ENCODE results near the gene HOXB7.

The HOXB7 gene

DNA sequence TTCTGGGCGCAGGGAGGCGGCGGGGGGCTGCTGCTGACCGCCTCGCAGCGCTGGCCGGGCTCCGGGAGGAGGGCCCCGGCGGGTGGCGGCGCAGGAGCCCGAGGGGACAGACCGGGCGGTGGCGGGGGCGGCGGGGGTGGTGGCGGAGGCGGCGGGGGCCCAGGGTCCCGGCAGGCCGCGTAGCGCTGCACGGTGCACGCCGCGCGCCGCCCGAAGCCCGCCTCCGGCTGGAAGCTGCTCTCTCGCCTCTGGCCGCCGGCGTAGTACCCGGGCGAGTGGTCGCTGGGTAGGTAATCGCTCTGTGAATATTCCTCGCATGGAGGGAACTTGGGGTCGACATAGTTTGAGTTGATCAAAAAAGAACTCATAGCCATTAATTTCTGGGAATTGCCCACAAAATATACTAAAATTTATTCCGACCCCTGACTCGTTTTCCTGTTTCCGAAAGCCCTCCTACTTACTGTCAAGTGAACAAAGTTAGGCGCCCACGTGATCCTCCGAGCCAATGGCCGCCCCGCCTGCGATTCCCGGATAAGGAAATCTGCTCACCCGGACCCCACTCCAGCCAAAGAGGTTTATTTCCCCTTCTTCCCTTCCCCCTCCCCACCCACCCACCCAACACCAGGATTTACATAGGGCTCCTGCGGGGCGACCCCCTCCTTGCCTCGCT, 32.7 kb downstream of the HOXB7 start, which contains the start of gene HOXB4:
Gene HOXB4 (minus strand): TSS at position 405 of the 670 bp plus-strand sequence. CDS start 31 bp downstream, at position 374.
- DNase-seq: peak; percentile 53 to 57

GRCh38 chr17:48577330-48577945, 33.4 kb downstream of the HOXB7 start:
- DNase-seq: peak in 1 of 2 experiments; percentile 34

- no peak for DNase-seq
These were observed 34.1 kb downstream of the HOXB7 start for GRCh38 chr17:48576479-48577309.

DNA sequence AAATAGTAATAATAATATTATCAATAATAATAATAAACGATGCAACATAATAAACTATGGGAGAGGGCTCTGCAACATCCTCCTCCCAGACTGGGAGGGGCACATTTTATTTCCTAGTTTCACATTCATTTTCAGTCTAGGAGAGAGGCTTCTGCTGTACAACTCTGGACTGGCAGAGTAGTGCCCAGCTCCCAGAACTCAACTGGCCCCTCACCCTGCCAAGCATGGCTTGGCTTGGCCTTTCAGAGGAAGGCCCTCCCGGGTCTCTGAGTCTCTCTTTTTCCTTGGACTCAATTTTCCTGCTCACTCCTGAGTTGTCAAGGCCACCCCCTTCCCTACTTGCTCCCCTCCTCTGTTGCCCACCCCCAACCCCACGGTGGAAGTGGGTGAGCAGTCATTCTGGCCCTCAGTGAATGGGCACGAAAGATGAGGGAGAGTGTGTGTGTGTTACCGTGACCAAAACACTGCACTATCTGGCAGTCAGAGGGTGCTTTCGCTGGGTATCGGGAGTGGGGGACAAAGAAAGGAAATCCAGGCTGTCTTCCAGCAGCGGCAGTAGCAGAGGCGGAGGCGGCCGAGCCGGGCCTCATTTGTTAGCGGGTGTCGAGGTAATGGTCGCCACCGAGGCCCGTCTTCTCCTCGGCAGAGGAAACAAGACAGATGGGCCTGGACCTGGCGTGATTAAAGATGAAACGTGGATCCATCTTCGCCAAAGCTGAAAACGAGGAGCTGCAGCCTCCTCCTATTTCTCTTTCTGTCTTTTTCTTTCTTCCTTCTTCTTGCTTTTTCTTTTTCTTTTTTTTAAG, 34.9 kb downstream of the HOXB7 start:
- no peak for DNase-seq

GRCh38 chr17:48575066-48575582, 35.7 kb downstream of the HOXB7 start:
- no peak for DNase-seq

DNA sequence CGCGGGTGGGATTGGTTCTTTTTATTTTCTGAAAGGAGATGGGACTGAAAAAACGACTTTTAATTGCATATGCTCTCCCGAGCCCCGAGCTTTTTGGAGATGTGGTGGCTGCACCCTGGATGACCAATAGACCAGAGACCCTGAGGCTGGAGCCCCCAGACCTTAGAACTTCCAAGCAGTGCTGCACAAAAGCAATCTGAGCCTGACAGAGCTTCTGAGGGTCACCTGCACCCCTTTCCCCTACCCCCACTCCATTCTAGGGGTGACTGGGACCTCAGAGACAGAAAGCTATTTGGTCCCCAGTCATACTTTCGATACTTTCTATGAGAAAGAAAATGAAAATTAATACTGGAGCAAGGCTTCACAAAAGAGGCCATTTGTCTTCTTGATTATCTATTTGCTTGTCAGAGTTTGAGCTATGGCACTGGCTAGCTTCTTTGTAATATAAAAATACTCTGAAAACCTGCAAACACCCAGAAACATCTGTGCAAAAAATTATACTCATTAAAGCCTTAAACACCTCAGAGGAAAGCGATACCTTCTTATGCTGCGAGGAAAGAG, 36.2 kb downstream of the HOXB7 start:
- no peak for DNase-seq

DNA sequence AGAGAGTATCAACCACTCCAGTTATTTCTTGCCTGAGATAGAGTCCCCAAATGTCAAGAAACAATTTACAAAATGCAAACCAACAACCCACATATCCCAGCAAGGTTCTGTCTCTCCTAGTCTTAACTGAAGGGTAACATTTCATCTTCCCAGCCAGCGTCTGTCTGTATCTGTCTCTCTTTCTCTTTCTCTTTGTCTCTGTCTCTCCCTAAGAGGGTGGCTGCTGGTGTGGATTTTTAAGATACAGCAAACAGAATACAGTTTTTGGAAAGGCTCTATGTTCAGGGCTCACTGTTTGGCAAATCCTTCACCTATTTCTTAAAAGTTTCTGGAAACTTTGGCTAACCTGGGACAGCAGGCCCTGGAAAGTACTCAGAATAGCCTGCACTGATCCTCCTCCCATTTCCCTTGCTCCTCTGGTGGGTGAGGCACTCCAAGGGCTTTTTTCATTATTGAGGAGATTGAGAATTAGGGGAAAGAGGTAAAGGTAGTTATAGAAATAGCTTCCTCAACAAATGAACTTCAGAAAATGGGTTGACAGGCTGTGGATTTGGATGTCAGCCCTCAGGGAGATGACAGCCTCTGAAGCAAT, 38.9 kb downstream of the HOXB7 start:
- no peak for DNase-seq

- no peak for DNase-seq
These were observed 39.6 kb downstream of the HOXB7 start for GRCh38 chr17:48571024-48571818.

DNA sequence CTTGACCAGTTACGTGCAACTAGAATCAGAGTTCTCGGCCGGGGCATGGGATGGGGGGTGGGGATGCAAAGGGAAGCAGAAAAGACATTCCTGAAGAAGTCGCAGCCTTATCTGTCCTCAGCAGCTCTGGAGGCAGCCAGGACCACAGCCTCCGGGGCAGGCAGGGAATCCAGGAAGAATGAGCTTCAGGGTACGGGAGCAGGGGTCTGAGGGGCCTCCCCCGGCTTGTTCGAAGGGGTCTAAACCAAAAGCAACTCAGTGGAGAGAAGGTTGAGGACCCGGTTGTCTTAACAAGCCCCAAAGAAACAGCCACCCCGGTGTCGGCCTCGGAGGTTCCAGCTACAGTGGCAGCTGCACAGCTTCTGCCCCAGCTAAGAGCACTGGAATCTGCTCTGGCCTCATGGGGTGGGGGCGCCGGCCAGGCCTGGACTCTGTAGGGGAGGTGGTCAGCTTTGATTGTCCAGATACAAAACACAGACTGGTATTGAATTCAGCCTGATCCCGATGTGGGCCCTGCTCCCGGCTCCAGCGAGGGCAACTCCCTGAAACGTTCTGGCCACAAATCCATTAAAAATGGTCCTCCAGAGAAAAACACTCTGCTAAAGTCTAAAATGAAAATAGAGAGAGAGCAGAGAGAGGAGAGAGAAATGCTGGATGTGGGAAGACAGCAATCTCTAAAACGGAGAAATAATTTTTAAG, 40.3 kb downstream of the HOXB7 start:
- DNase-seq: no peak

DNA sequence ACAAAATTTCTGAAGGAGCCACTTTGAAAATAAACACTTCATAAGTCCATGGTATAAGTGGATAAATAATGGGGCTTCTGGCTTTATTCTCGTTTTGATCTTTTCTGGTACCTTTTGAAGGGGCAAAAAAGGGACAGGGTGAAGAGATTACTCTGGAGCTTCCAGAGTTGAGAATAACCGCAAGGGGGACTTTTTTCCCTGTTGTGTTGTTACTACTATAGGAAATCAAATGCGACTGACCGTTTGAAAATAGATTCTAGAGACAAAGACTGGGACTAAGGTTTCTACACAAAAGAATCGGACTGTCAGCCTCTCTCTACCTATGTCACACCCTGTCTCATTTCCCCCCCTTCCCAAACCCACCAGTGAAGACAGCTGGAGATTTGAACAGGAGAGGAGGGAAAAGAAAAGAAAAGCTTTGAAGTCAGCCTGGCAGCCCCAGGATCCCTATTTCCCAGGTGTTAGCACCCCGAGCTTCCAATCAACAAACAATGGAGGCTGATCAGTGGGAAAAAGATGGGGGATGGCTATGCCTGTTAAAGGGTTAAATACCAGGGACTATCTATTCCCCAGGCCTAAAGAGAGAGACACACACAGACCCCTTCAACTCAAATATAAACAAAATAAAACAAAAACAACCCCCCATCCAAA, 41.0 kb downstream of the HOXB7 start:
- DNase-seq: no peak

DNA sequence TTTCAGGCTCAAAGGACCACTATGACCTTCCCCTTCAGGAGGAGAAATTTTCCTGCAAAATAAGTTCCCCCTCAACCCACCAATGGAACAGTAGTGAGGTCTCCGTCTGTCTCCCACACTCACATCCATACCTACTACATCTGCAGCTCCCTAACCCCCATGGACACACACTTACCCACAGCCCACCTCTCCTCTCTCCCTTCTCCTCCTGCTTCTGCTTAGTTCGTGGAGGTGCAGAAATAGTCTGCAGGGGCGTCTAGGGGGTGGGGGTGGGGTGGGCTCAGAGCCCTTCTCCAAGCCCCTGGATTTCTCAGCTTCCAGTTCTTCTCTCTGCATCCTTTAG, 41.6 kb downstream of the HOXB7 start:
- DNase-seq: no peak

DNA sequence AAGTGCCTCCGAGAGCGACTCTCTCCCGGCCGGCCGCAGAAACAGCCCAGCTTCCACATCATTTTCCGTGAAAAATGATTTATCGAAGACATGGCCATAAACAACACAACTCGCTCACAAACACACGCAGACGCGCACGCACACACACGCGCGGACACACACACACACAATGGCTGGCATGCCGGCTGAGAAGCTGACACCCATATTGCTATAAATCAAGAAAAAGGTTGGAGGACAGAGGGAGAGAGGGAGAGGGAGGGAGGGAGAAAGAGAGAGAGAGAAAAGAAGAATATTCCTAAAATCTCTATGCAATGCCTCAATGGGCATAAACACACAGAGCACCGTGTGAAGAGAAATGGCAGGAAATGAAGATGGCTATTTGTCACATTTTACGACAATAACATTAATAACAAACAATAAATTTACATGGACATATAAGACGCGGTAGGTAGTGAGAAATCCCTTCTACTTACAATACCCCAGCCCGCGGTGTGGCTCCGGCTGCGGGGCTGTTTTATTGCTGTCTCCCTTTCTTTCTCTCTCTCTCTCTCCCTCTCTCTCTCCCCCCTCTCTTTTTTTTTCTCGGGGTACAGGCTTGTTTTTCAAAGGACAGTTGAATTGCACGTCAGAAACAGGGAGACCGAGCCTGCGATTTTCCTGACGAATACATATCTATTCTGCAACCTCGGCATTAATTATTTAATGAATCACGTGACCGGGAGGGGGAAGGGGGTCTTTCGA, 42.1 kb downstream of the HOXB7 start:
- DNase-seq: no peak

- no peak for DNase-seq
These were observed 43.0 kb downstream of the HOXB7 start for GRCh38 chr17:48567646-48568354.

DNA sequence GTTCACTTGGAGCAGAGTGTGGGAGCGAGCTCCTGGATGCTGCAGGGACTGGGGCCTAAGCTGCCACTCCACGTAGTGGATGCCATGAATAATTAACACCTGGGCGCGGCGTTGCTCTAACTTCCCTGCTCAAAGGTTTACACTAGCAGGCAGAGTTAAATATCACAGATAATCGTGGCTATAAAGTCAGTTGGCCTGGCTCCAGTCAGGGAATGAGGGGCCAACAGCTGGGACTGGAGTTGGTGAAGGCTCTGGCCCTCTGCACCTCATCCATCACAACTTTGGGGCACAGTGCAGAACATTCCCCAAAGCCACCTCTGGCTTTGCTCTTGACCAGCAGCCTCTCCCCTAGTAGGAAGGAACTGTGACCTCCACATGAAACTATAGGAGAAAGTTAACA, 43.6 kb downstream of the HOXB7 start:
- no peak for DNase-seq

DNA sequence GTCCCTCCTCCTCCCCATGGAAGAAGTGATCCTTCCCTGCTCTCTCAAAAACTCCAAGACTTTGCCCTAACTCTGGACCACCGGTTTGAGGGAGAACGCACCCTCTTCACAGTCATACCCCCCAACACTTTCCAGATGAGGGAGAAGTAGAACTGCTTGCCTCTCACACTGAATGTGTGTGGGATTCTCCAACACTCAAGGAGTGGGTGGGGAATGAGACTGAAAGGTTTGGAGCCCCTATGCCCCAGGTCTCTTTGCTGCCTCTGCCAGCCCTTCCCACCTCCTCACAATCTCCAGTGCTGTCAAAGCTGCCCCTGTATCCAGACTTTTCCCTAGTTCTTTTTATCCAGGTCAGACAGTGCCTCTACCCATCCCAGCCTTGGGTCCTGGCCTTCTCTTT, 44.1 kb downstream of the HOXB7 start:
- no peak for DNase-seq

GRCh38 chr17:48565925-48566710, 44.7 kb downstream of the HOXB7 start:
- DNase-seq: no peak

DNA sequence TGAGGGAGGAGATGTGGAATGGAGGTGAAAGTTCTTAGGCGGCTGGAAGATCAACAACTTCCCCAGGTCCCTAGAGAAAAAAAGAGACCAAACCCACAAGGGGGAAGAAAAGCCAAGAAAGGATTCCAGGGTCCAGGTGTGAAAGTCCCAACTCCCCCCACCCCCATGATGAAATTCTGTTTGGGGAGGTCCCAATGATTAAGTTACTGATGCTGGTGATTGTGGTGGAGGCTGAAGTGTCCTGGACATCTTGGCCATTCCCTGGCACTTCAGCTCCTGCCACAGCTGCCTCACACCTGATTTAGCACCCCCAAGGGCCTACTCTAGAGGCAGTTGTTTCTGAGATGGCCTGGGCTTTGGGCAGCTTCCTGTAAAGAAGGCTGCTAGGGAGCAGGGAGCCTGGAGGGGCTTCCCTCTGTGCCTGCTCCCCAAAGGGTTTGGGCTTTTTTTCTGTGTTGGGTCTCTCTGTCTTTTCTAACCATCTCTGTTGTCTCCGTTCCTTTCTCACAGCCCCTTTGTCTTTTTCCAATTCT, 45.7 kb downstream of the HOXB7 start:
- no peak for DNase-seq

Measured in stimulated activated CD4-positive, alpha-beta T cell treated with anti-CD3 and anti-CD28 coated beads, Interleukin-4, amount 100 ng/mL, for 4 hours (primary cell).